OCI-LY1 (cell line): ENCODE data around the gene COMMD1.

Experiments
- H2AFZ ChIP-seq: fragments of 200-600 bp; sonication (generic), shearing (Covaris generic); 2 replicates; pipeline ENCODE4 v1.6.0; 2014; ENCODE audit warnings: antibody characterized with exemption, mild to moderate bottlenecking, low read length
- H3F3A ChIP-seq: fragments of 200-600 bp; sonication (generic), shearing (Covaris generic); 2 replicates; pipeline ENCODE4 v1.6.0; 2014; ENCODE audit warnings: mild to moderate bottlenecking, antibody characterized with exemption, low read length, moderate library complexity; ENCODE audit not compliant: insufficient read depth
- H3K27ac ChIP-seq: fragments of 200-600 bp; sonication (generic); 2 replicates; pipeline ENCODE4 v1.5.1; 2014; ENCODE audit warnings: low read length, mixed run types, mild to moderate bottlenecking, low read depth; ENCODE audit not compliant: poor library complexity, severe bottlenecking
- H3K27me3 ChIP-seq: fragments of 200-600 bp; sonication (generic); 2 replicates; pipeline ENCODE4 v1.6.0; 2014; ENCODE audit warnings: antibody characterized with exemption, mild to moderate bottlenecking, low read length, moderate library complexity; ENCODE audit not compliant: insufficient read depth
- H3K36me3 ChIP-seq: fragments of 200-600 bp; sonication (generic); 2 replicates; pipeline ENCODE4 v1.6.1; 2014; ENCODE audit warnings: mild to moderate bottlenecking, antibody characterized with exemption, low read length, moderate library complexity, mixed read lengths; ENCODE audit not compliant: insufficient read depth
- H3K4me1 ChIP-seq: fragments of 200-600 bp; sonication (generic); 2 replicates; pipeline ENCODE4 v1.5.1; 2014; ENCODE audit warnings: mild to moderate bottlenecking, low read length, moderate library complexity; ENCODE audit not compliant: insufficient read depth, severe bottlenecking
- H3K4me2 ChIP-seq: fragments of 200-600 bp; sonication (generic), shearing (Covaris generic); 2 replicates; pipeline ENCODE4 v1.6.1; 2014; ENCODE audit warnings: low read length
- H3K4me3 ChIP-seq: fragments of 200-600 bp; sonication (generic); 2 replicates; pipeline ENCODE4 v1.5.1; 2014; ENCODE audit warnings: low read length, low read depth, mild to moderate bottlenecking, mixed read lengths; ENCODE audit not compliant: poor library complexity, severe bottlenecking
- H3K79me2 ChIP-seq: fragments of 200-600 bp; shearing (Covaris generic); 2 replicates; pipeline ENCODE4 v1.6.1; 2016; ENCODE audit warnings: mixed run types, low read length, mixed read lengths; ENCODE audit not compliant: insufficient read depth
- H3K9ac ChIP-seq: fragments of 200-600 bp; sonication (generic), shearing (Covaris generic); 2 replicates; pipeline ENCODE4 v1.6.1; 2014; ENCODE audit warnings: mild to moderate bottlenecking, low read length, mixed read lengths
- H3K9me2 ChIP-seq: fragments of 200-600 bp; sonication (generic), shearing (Covaris generic); 2 replicates; pipeline ENCODE4 v1.6.1; 2014; ENCODE audit warnings: low read depth, mild to moderate bottlenecking, low read length, mixed read lengths
- H3K9me3 ChIP-seq: fragments of 200-600 bp; shearing (Covaris generic); 2 replicates; pipeline ENCODE4 v1.6.1; 2014; ENCODE audit warnings: low read length, mixed read lengths
- H4K20me1 ChIP-seq: fragments of 200-600 bp; sonication (generic), shearing (Covaris generic); 2 replicates; pipeline ENCODE4 v1.6.0; 2016; ENCODE audit warnings: mild to moderate bottlenecking, low read length; ENCODE audit not compliant: insufficient read depth
- EZH2 ChIP-seq: fragments of 200-600 bp; sonication (generic), shearing (Covaris generic); IDR thresholded peaks from 2 replicates; pipeline ENCODE4 v1.8.0; 2017; ENCODE audit warnings: borderline replicate concordance, mixed run types, mild to moderate bottlenecking, antibody characterized with exemption, low read length, moderate library complexity, mixed read lengths
- TF ChIP-seq, protein P1 (sequence below): fragments of 200-600 bp; sonication (generic), shearing (Covaris generic); IDR thresholded peaks from 2 replicates; pipeline ENCODE4 v1.5.1; 2017; ENCODE audit warnings: mild to moderate bottlenecking, antibody characterized with exemption, low read length, moderate library complexity, mixed read lengths

COMMD1 gene

DNA sequence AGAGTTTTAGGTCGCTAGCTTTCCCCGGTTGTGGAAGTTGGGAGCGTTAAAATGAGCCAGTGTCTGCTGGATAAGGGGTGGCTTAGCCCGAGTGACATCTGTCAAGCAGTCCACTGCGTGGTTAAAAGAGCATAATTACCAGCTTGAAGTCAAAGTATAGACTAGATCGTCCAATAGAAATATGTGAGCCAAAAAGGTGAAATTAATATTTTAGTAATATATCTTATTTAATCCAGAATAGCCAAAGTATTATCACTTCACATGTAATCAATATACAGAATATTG, 654 bp downstream of the COMMD1 start:
- H3K9me3 ChIP-seq, result no peaks in the 10 kb centered on the region
- no peak overlapping the region for H3K27ac ChIP-seq
- no peaks in the 10 kb centered on the region for H4K20me1 ChIP-seq
- H3K9me2 ChIP-seq, result no peaks in the 10 kb centered on the region
- peaks cover 9% of the 10 kb centered on the region for H3K79me2 ChIP-seq
- no peak overlapping the region; the same call in 1 of the 2 replicates for H2AFZ ChIP-seq
- H3K4me1 ChIP-seq, result peaks cover 27% of the 10 kb centered on the region
- peak overlapping the region; percentile 67 for H3K4me2 ChIP-seq
- H3K36me3 ChIP-seq, result no peaks in the 10 kb centered on the region
- peak overlapping the region; percentile 78 for H3K4me3 ChIP-seq
- TF ChIP-seq EZH2, result no peak
- TF ChIP-seq, protein P1, sequence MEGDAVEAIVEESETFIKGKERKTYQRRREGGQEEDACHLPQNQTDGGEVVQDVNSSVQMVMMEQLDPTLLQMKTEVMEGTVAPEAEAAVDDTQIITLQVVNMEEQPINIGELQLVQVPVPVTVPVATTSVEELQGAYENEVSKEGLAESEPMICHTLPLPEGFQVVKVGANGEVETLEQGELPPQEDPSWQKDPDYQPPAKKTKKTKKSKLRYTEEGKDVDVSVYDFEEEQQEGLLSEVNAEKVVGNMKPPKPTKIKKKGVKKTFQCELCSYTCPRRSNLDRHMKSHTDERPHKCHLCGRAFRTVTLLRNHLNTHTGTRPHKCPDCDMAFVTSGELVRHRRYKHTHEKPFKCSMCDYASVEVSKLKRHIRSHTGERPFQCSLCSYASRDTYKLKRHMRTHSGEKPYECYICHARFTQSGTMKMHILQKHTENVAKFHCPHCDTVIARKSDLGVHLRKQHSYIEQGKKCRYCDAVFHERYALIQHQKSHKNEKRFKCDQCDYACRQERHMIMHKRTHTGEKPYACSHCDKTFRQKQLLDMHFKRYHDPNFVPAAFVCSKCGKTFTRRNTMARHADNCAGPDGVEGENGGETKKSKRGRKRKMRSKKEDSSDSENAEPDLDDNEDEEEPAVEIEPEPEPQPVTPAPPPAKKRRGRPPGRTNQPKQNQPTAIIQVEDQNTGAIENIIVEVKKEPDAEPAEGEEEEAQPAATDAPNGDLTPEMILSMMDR, result no peak
- H3K9ac ChIP-seq, result peak overlapping the region; percentile 77
- no peaks in the 10 kb centered on the region for H3K27me3 ChIP-seq
- no peaks in the 10 kb centered on the region for H3F3A ChIP-seq

DNA sequence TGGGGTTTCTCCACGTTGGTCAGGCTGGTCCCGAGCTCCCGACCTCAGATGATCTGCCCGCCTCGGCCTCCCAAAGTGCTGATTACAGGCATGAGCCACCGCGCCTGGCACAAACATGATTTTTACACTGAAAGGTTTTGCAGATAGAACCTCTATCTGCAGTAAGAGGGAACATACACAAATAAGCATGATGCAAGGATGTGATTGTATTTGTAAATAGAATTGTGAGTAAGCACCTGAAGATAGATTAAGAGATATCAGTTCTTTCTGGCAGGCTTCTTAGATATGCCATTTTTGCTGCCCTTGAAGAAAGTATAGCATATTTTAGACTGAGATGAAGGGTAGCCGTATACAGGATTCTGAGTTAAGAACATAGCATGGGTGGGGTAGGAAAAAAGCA, 3.6 kb downstream of the COMMD1 start:
- TF ChIP-seq, protein P1, result no peak
- no peak for TF ChIP-seq EZH2
- Histone ChIP-seq H3K9ac (no peak overlapping the region), H3F3A (no peaks in the 10 kb centered on the region), H3K9me2 (no peaks in the 10 kb centered on the region), H3K4me3 (no peak overlapping the region), H4K20me1 (no peaks in the 10 kb centered on the region), H3K9me3 (no peaks in the 10 kb centered on the region), H3K79me2 (peaks cover 9% of the 10 kb centered on the region), H3K4me1 (peaks cover 27% of the 10 kb centered on the region), H3K36me3 (no peaks in the 10 kb centered on the region), H3K27me3 (no peaks in the 10 kb centered on the region), H2AFZ (no peak overlapping the region), H3K27ac (no peak overlapping the region), H3K4me2 (no peak overlapping the region)

DNA sequence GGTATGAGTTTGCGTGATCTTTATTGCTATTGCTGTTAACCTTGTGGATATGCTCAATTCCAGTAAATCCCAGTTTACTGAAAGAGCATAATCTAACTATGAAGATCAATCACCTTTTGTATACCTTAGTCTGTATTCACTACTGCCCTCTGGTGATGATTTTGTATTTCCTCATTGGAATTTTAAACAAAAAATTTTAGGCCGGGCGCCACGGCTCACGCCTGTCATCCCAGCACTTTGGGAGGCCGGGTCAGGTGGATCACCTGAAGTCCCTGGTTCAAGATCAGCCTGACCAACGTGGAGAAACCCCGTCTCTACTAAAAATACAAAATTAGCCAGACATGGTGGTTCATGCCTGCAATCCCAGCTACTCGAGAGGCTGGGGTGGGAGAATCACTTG, 5.1 kb downstream of the COMMD1 start:
- H2AFZ ChIP-seq, result no peak overlapping the region
- H3K36me3 ChIP-seq, result no peaks in the 10 kb centered on the region
- H3K4me2 ChIP-seq, result no peak overlapping the region
- H3K27ac ChIP-seq, result no peak overlapping the region
- H3K27me3 ChIP-seq, result no peaks in the 10 kb centered on the region
- no peak overlapping the region for H3K9ac ChIP-seq
- peaks cover 14% of the 10 kb centered on the region for H3K4me1 ChIP-seq
- H3K79me2 ChIP-seq, result peaks cover 9% of the 10 kb centered on the region
- no peak for TF ChIP-seq EZH2
- TF ChIP-seq, protein P1, result peak; percentile 49
- no peaks in the 10 kb centered on the region for H3K9me2 ChIP-seq
- no peak overlapping the region for H3K4me3 ChIP-seq
- no peaks in the 10 kb centered on the region for H3K9me3 ChIP-seq
- no peaks in the 10 kb centered on the region for H4K20me1 ChIP-seq
- H3F3A ChIP-seq, result no peaks in the 10 kb centered on the region
